GM21528 (cell line): ENCODE data around the gene MAP2K4.
"Not testable (repeated sequence)": the region's sequence is repeated elsewhere in the genome, so short reads cannot be mapped to it uniquely, and the experiment has no call there.

Source experiments
- ATAC-seq: cut with Tn5 transposase; IDR thresholded peaks from one replicate; pipeline ENCODE4 v1.9.1; 2021; ENCODE audit warnings: mild to moderate bottlenecking, moderate library complexity; ENCODE audit not compliant: unreplicated experiment, low FRiP score

MAP2K4 gene

GRCh38 chr17:12020642-12021622 is at the start of gene MAP2K4:
Gene MAP2K4 (plus strand): TSS chr17:12020877. CDS start chr17:12020887, 10 bp downstream.
- peak; percentile 90 for ATAC-seq

GRCh38 chr17:11972741-11973140 is 47.9 kb upstream of the MAP2K4 start:
- not testable (repeated sequence) for ATAC-seq

- ATAC-seq, result no peak
Measured at GRCh38 chr17:11979795-11980194, 40.9 kb upstream of the MAP2K4 start.

GRCh38 chr17:11980813-11981212 is 39.9 kb upstream of the MAP2K4 start:
- ATAC-seq, result no peak

- ATAC-seq, result no peak
Measured at GRCh38 chr17:11981862-11982261, 38.8 kb upstream of the MAP2K4 start.

GRCh38 chr17:11986179-11986941 is 34.3 kb upstream of the MAP2K4 start:
- ATAC-seq, result no peak

- no peak for ATAC-seq
Measured at GRCh38 chr17:11986942-11987329, 33.7 kb upstream of the MAP2K4 start.

- ATAC-seq, result no peak
Measured at GRCh38 chr17:11990363-11990983, 30.2 kb upstream of the MAP2K4 start.

- ATAC-seq, result no peak
Measured at GRCh38 chr17:11991461-11991860, 29.2 kb upstream of the MAP2K4 start.

GRCh38 chr17:11996722-11997146 is 23.9 kb upstream of the MAP2K4 start:
- peak; percentile 61 for ATAC-seq

- ATAC-seq, result peak; percentile 96
Measured at GRCh38 chr17:11997147-11997971, 23.3 kb upstream of the MAP2K4 start, which contains the start of gene ZNF18. Gene ZNF18 (minus strand): TSS chr17:11997475. CDS start chr17:11992829, 4,646 bp downstream.

GRCh38 chr17:11997972-11998233 is 22.8 kb upstream of the MAP2K4 start:
- no peak for ATAC-seq

GRCh38 chr17:11999696-12000095 is 21.0 kb upstream of the MAP2K4 start:
- no peak for ATAC-seq

- ATAC-seq, result no peak
Measured at GRCh38 chr17:12007466-12007865, 13.2 kb upstream of the MAP2K4 start.

GRCh38 chr17:12021623-12022140 is 1.0 kb downstream of the MAP2K4 start:
- ATAC-seq, result peak; percentile 1

GRCh38 chr17:12022310-12022709 is 1.6 kb downstream of the MAP2K4 start:
- ATAC-seq, result no peak

GRCh38 chr17:12024327-12024726 is 3.6 kb downstream of the MAP2K4 start:
- no peak for ATAC-seq

- no peak for ATAC-seq
Measured at GRCh38 chr17:12027658-12028057, 7.0 kb downstream of the MAP2K4 start.

GRCh38 chr17:12028611-12029010 is 7.9 kb downstream of the MAP2K4 start:
- ATAC-seq, result no peak

GRCh38 chr17:12034538-12034937 is 13.9 kb downstream of the MAP2K4 start:
- ATAC-seq, result no peak
